ENCODE results near the gene ST8SIA6.

Gene ST8SIA6

DNA sequence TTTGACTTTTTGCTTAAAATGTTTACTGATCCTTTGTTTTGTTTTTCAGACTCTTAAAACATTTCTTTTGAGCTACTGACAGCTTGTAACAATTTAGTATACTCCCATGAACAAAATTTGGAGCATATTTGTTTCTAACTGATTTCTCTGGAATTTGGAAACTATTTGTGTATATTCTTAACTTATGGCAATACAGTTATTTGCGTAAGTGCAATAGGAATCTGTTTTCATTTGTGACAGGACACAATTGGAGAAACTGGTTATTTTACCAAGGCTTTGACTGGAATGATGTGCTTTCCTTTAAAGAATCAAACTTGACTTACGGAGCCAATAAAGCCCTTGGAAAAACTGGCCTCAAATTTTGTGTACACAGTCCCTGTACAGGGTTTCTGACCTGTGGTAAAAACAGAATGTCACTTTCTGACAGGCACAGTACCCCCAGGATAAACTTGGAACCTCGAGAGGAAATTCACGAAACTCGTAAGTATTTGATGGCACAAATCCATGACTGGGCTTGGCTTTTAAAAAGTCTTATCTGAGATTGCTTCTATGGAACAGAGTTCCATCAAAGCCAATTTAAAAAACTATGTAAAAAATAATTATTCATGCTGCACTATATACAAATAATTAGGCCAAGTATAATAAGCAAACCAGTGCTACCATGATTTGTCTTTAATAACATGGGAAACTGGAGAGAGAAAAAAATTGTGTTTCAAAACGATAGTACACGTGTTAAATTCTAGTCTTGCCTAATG, 70.4 kb downstream of the ST8SIA6 start:
- Histone ChIP-seq H3K36me3 (ENCODE audit: control insufficient read depth, insufficient read depth, low read length) (no peaks in the 10 kb centered on the region), H3K27me3 (ENCODE audit: control insufficient read depth, insufficient read depth, low read length) (no peaks in the 10 kb centered on the region), H3K9me3 (ENCODE audit: control insufficient read depth, low read length) (no peaks in the 10 kb centered on the region), H3K4me1 (no peaks in the 10 kb centered on the region), H3K9ac (no peak overlapping the region), H3K79me2 (no peaks in the 10 kb centered on the region), H2AFZ (no peak overlapping the region), H3K4me2 (ENCODE audit: low read length) (no peak overlapping the region), H3K27ac (no peak overlapping the region), H3K4me3 (ENCODE audit: low read depth, low read length) (no peak overlapping the region)
- no peak for TF ChIP-seq CTCF (IDR thresholded peaks at IDR 0.05)

DNA sequence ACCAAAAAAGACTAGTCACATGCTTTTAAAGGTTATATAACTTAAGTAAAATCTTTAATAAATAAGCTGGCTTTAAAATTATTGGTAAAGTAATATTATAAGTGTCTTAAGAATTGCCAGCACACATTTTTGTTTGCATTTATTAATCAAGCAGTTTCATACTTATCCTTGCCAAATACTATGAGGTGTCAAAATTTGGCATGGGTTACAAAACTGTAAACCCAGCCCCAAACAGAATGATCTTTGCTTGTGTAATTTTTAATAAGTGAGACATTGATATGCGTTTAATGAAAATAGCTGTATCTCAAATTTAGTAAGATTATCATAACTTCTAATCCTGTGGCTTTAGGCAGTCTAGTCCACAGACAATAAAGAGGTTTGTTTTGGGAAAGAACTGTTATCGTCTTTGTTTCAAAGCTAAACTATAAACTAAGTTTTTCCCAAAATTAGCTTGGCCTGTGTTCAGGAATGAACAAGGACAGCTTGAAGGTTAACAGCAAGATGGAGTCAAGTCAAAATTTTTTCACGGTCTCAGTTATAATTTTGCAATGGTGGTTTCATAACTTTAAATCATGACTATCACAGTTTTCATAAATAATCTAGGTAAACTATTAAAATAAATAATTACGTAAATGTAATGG, 72.8 kb downstream of the ST8SIA6 start:
- Histone ChIP-seq H3K27ac (no peak overlapping the region), H2AFZ (no peak overlapping the region), H3K4me1 (no peaks in the 10 kb centered on the region), H3K79me2 (no peaks in the 10 kb centered on the region), H3K36me3 (ENCODE audit: control insufficient read depth, insufficient read depth, low read length) (no peaks in the 10 kb centered on the region), H3K9ac (no peak overlapping the region), H3K4me2 (ENCODE audit: low read length) (no peak overlapping the region), H3K4me3 (ENCODE audit: low read depth, low read length) (no peak overlapping the region), H3K9me3 (ENCODE audit: control insufficient read depth, low read length) (no peaks in the 10 kb centered on the region), H3K27me3 (ENCODE audit: control insufficient read depth, insufficient read depth, low read length) (no peaks in the 10 kb centered on the region)
- no peak for TF ChIP-seq CTCF (IDR thresholded peaks at IDR 0.05)

DNA sequence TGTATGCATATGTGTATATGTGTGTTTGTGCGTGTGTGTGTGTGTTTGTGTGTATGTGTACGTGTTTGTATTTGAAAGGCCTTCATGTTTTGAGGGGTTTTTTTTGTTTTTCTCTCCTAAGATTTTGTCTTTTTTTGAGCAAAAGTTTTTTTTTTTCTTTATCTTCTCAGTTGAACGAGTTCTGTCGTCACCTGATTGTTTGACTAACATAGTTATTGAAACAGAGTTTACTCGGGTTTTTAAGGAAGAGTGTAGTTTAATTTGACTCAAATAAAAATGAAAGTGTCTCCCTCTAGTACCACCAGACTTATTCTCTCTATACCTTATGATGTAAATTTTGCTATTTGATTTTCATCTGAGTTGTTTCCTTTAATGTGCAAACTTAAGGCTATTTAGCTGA, 73.5 kb downstream of the ST8SIA6 start:
- Histone ChIP-seq H3K27ac (no peak overlapping the region), H3K36me3 (ENCODE audit: control insufficient read depth, insufficient read depth, low read length) (no peaks in the 10 kb centered on the region), H3K4me3 (ENCODE audit: low read depth, low read length) (no peak overlapping the region), H2AFZ (no peak overlapping the region), H3K4me2 (ENCODE audit: low read length) (no peak overlapping the region), H3K9ac (no peak overlapping the region), H3K9me3 (ENCODE audit: control insufficient read depth, low read length) (no peaks in the 10 kb centered on the region), H3K4me1 (no peaks in the 10 kb centered on the region), H3K79me2 (no peaks in the 10 kb centered on the region), H3K27me3 (ENCODE audit: control insufficient read depth, insufficient read depth, low read length) (no peaks in the 10 kb centered on the region)
- no peak for TF ChIP-seq CTCF (IDR thresholded peaks at IDR 0.05)

- H3K27me3 ChIP-seq (ENCODE audit: control insufficient read depth, insufficient read depth, low read length): no peaks in the 10 kb centered on the region
- H3K9me3 ChIP-seq (ENCODE audit: control insufficient read depth, low read length): no peaks in the 10 kb centered on the region
- no peak overlapping the region for H2AFZ ChIP-seq
- no peak overlapping the region for H3K9ac ChIP-seq
- no peak overlapping the region for H3K4me3 ChIP-seq (ENCODE audit: low read depth, low read length)
- no peak for TF ChIP-seq CTCF (IDR thresholded peaks at IDR 0.05)
- no peaks in the 10 kb centered on the region for H3K4me1 ChIP-seq
- H3K4me2 ChIP-seq (ENCODE audit: low read length): no peak overlapping the region
- H3K79me2 ChIP-seq: no peaks in the 10 kb centered on the region
- H3K27ac ChIP-seq: no peak overlapping the region
- H3K36me3 ChIP-seq (ENCODE audit: control insufficient read depth, insufficient read depth, low read length): no peaks in the 10 kb centered on the region
Observed at GRCh38 chr10:17380016-17380415, 74.4 kb downstream of the ST8SIA6 start.
